Vagina (tissue), 2 donors: ENCODE data around the gene ZBTB20. TPM values are rescaled to one million over a fixed set of nuclear protein-coding genes. Genes with fewer than 3 reads are reported as not detected.

Source experiments
- DNase-seq, 2 donors: peaks; one replicate each; pipeline ENCODE4 v3.0.0-alpha.2; 2017; ENCODE audit errors: extremely low spot score in 2 of 2
- H3K27ac ChIP-seq: fragments of 200-600 bp; sonication (generic); one replicate; pipeline ENCODE4 v1.5.1; 2019
- H3K27me3 ChIP-seq: fragments of 200-600 bp; sonication (generic); one replicate; pipeline ENCODE4 v1.5.1; 2019
- H3K36me3 ChIP-seq, 2 donors: fragments of 200-600 bp; sonication (generic); one replicate each; pipeline ENCODE4 v1.5.1; 2017 to 2019
- H3K4me1 ChIP-seq: fragments of 200-600 bp; sonication (generic); one replicate; pipeline ENCODE4 v1.5.1; 2019
- H3K4me3 ChIP-seq, 2 donors: fragments of 200-600 bp; sonication (generic); 1 replicate in 1 of 2; 2 replicates in 1 of 2; pipeline ENCODE4 v1.5.1; 2016 to 2019
- H3K9me3 ChIP-seq: fragments of 200-600 bp; sonication (generic); one replicate; pipeline ENCODE4 v1.5.1; 2019
- CTCF ChIP-seq, 3 experiments: fragments of 450-650 bp in 2 of 3; fragments of 200-600 bp in 1 of 3; sonication (generic) in 1 of 3; IDR thresholded peaks; one replicate each; pipeline ENCODE4 v1.5.1; 2017 to 2019; ENCODE audit warnings: antibody characterized with exemption in 3 of 3, mild to moderate bottlenecking in 2 of 3, moderate library complexity in 2 of 3
- POLR2A ChIP-seq, 2 donors: fragments of 450-650 bp; IDR thresholded peaks; one replicate each; pipeline ENCODE4 v1.6.1; 2017; ENCODE audit warnings: antibody characterized with exemption in 2 of 2, mild to moderate bottlenecking in 2 of 2, moderate library complexity in 2 of 2
- POLR2AphosphoS5 ChIP-seq, 2 donors: sonication (generic); formaldehyde crosslinking; IDR thresholded peaks; one replicate each; pipeline ENCODE4 v1.9.0; 2017; ENCODE audit warnings: antibody characterized with exemption in 2 of 2, mild to moderate bottlenecking in 2 of 2, low read depth in 1 of 2; ENCODE audit not compliant: insufficient read depth in 1 of 2
- intact Hi-C: fragments of 100-400 bp; cut with DNase I; formaldehyde crosslinking; loops from one replicate; pipeline ENCODE4 v1.15.1; 2023
- total RNA-seq: library from RNA; depleted of rRNA; stranded (reverse); fragments of >200 nt; gene quantifications from one replicate; pipeline ENCODE4 v1.2.3, GENCODE V29; 2016

ZBTB20 gene
- total RNA-seq, 1 donor from 2014 or later: 64.8 TPM

- no peak for DNase-seq
- Histone ChIP-seq H3K4me1 (no peaks in the 10 kb centered on the region), H3K27me3 (no peaks in the 10 kb centered on the region), H3K36me3 (no peaks in the 10 kb centered on the region), H3K9me3 (no peaks in the 10 kb centered on the region), H3K27ac (no peak overlapping the region), H3K4me3 (no peak overlapping the region)
- intact Hi-C loops: no loop called here
- TF ChIP-seq POLR2AphosphoS5 (IDR thresholded peaks at IDR 0.05; ENCODE audit: insufficient read depth in 1 of 2, low read depth in 1 of 2): no peak
- TF ChIP-seq CTCF (IDR thresholded peaks at IDR 0.05): peak in 2 of 3 experiments; percentile 10 to 18
Observed at GRCh38 chr3:115040673-115041286, 106.3 kb downstream of the ZBTB20 start.

GRCh38 chr3:115040246-115040645, 106.8 kb downstream of the ZBTB20 start:
- Histone ChIP-seq H3K27me3 (no peaks in the 10 kb centered on the region), H3K4me1 (no peaks in the 10 kb centered on the region), H3K36me3 (no peaks in the 10 kb centered on the region), H3K9me3 (no peaks in the 10 kb centered on the region), H3K4me3 (no peak overlapping the region), H3K27ac (no peak overlapping the region)
- TF ChIP-seq POLR2AphosphoS5 (IDR thresholded peaks at IDR 0.05; ENCODE audit: insufficient read depth in 1 of 2, low read depth in 1 of 2): no peak
- no peak for TF ChIP-seq POLR2A (IDR thresholded peaks at IDR 0.05)
- no peak for TF ChIP-seq CTCF (IDR thresholded peaks at IDR 0.05)
- no peak for DNase-seq
- intact Hi-C loops: no loop called here

GRCh38 chr3:115038817-115039216, 108.3 kb downstream of the ZBTB20 start:
- TF ChIP-seq POLR2A (IDR thresholded peaks at IDR 0.05) (no peak), POLR2AphosphoS5 (IDR thresholded peaks at IDR 0.05; ENCODE audit: insufficient read depth in 1 of 2, low read depth in 1 of 2) (no peak), CTCF (IDR thresholded peaks at IDR 0.05) (no peak)
- Histone ChIP-seq H3K4me3 (no peak overlapping the region), H3K36me3 (no peaks in the 10 kb centered on the region), H3K27me3 (no peaks in the 10 kb centered on the region), H3K9me3 (no peaks in the 10 kb centered on the region), H3K4me1 (no peaks in the 10 kb centered on the region), H3K27ac (no peak overlapping the region)
- intact Hi-C loops: no loop called here
- DNase-seq: no peak

GRCh38 chr3:115022835-115023398, 124.2 kb downstream of the ZBTB20 start:
- intact Hi-C loops: no loop called here
- DNase-seq: no peak
- Histone ChIP-seq H3K27me3 (no peaks in the 10 kb centered on the region), H3K4me3 (no peak overlapping the region), H3K9me3 (no peaks in the 10 kb centered on the region), H3K27ac (no peak overlapping the region), H3K4me1 (peaks cover 24% of the 10 kb centered on the region), H3K36me3 (peaks cover 0 to 6% of the 10 kb centered on the region in 2 donors)
- TF ChIP-seq POLR2AphosphoS5 (IDR thresholded peaks at IDR 0.05; ENCODE audit: insufficient read depth in 1 of 2, low read depth in 1 of 2): no peak
- TF ChIP-seq CTCF (IDR thresholded peaks at IDR 0.05): no peak
- TF ChIP-seq POLR2A (IDR thresholded peaks at IDR 0.05): no peak

- TF ChIP-seq POLR2AphosphoS5 (IDR thresholded peaks at IDR 0.05; ENCODE audit: insufficient read depth in 1 of 2, low read depth in 1 of 2) (no peak), CTCF (IDR thresholded peaks at IDR 0.05) (no peak), POLR2A (IDR thresholded peaks at IDR 0.05) (no peak)
- Histone ChIP-seq H3K9me3 (no peaks in the 10 kb centered on the region), H3K4me3 (no peak overlapping the region), H3K27ac (no peak overlapping the region), H3K27me3 (no peaks in the 10 kb centered on the region), H3K4me1 (peaks cover 24% of the 10 kb centered on the region), H3K36me3 (peaks cover 0 to 4% of the 10 kb centered on the region in 2 donors)
- intact Hi-C loops: no loop called here
- DNase-seq: no peak
Observed at GRCh38 chr3:115022199-115022598, 124.9 kb downstream of the ZBTB20 start.
